Testis (tissue), 3 donors: ENCODE data around the gene TRAF6. TPM values are rescaled to one million over a fixed set of nuclear protein-coding genes. Genes with fewer than 3 reads are reported as not detected.

Experiments used
- DNase-seq: peaks from one replicate; pipeline ENCODE4 v3.0.0-alpha.2; 2019
- H3K27ac ChIP-seq, 2 donors: fragments of 200-600 bp; sonication (generic); one replicate each; pipeline ENCODE4 v1.5.1; 2019
- H3K27me3 ChIP-seq: fragments of 200-600 bp; sonication (generic); one replicate; pipeline ENCODE4 v1.5.1; 2019
- H3K36me3 ChIP-seq: fragments of 200-600 bp; sonication (generic); one replicate; pipeline ENCODE4 v1.5.1; 2017; ENCODE audit warnings: low read depth; ENCODE audit errors: missing control alignments
- H3K4me1 ChIP-seq: fragments of 200-600 bp; sonication (generic); one replicate; pipeline ENCODE4 v1.5.1; 2019
- H3K4me3 ChIP-seq, 2 donors: fragments of 200-600 bp; sonication (generic); one replicate each; pipeline ENCODE4 v1.5.1; 2017 to 2019
- H3K9me3 ChIP-seq: fragments of 200-600 bp; sonication (generic); one replicate; pipeline ENCODE4 v1.5.1; 2017
- POLR2A ChIP-seq: fragments of 450-650 bp; IDR thresholded peaks from one replicate; pipeline ENCODE4 v1.6.1; 2017; ENCODE audit warnings: antibody characterized with exemption, mild to moderate bottlenecking, moderate library complexity
- WGBS, 2 donors: methylation state at CpG; one replicate each; pipeline ENCODE4 v1.1.5; 2018; 5-methylcytosine and 5-hydroxymethylcytosine counted together
- intact Hi-C: fragments of 100-400 bp; cut with DNase I; formaldehyde crosslinking; loops from one replicate; pipeline ENCODE4 v1.15.1; 2023; ENCODE audit warnings: low total_unique reads
- polyA plus RNA-seq: library from polyadenylated mRNA; stranded (reverse); fragments of 350-450 nt; fragmentation: Illumina TruSeq; extraction: RNeasy Lipid Tissue Mini Kit (QIAGEN cat#74804); gene quantifications from one replicate; pipeline ENCODE4 v1.2.3, GENCODE V29; 2014; ENCODE audit warnings: low read depth, low replicate concordance; ENCODE audit not compliant: insufficient read depth
- small RNA-seq, 2 donors: library from RNA; depleted of rRNA; stranded (forward); fragments of <200 nt; gene quantifications; one replicate each; pipeline ENCODE3, GENCODE V24; 2016
- total RNA-seq, 2 donors: library from RNA; depleted of rRNA; stranded (reverse); fragments of >200 nt; gene quantifications; one replicate each; pipeline ENCODE4 v1.2.3, GENCODE V29; 2016
- TF ChIP-seq, protein P1 (sequence below), 3 experiments: fragments of 450-650 bp in 2 of 3; fragments of 200-600 bp in 1 of 3; sonication (generic) in 1 of 3; IDR thresholded peaks; one replicate each; pipeline ENCODE4 v1.5.1; 2016 to 2019; ENCODE audit warnings: antibody characterized with exemption in 3 of 3, mild to moderate bottlenecking in 2 of 3, moderate library complexity in 1 of 3

TRAF6 gene
- total and polyA plus RNA-seq, 3 donors from 2014 or later: 18.8 to 26.4 (median 24.0) TPM

DNA sequence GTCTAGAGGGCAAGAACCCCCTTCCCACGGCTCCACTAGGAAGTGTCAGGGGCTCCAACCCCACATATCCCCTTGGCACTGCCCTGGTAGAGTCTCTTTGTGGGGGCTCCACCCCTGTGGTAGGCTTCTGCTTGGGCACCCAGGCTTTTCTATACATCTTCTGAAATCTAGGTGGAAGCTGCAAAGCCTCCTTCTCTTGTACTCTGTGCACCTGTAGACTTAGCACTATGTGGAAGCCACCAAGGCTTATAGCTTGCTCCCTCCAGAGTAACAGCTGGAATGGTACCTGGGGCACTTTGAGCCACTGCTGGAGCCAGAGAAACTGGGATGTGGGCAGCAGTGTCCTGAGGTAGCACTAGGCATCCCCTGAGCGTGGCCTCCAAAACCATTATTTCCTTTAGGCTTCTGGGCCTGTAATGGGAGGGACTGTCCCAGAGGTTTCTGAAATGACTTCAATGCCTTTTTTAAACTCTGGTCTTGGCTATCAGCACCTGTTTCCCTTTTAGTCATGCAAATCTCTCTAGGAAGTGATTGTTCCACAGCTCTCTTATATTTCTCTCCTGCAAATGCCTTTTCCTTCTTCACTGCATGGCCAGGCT lies 68.4 kb downstream of the TRAF6 start:
- intact Hi-C loops: no loop called here
- no peak overlapping the region for H3K4me3 ChIP-seq
- 90 to 94% methylated on average over 2 of the region's 2 CpGs for WGBS, 2 donors
- no peaks in the 10 kb centered on the region for H3K4me1 ChIP-seq
- no peaks in the 10 kb centered on the region for H3K9me3 ChIP-seq
- H3K36me3 ChIP-seq: no peaks in the 10 kb centered on the region
- DNase-seq: no peak
- TF ChIP-seq, protein P1, sequence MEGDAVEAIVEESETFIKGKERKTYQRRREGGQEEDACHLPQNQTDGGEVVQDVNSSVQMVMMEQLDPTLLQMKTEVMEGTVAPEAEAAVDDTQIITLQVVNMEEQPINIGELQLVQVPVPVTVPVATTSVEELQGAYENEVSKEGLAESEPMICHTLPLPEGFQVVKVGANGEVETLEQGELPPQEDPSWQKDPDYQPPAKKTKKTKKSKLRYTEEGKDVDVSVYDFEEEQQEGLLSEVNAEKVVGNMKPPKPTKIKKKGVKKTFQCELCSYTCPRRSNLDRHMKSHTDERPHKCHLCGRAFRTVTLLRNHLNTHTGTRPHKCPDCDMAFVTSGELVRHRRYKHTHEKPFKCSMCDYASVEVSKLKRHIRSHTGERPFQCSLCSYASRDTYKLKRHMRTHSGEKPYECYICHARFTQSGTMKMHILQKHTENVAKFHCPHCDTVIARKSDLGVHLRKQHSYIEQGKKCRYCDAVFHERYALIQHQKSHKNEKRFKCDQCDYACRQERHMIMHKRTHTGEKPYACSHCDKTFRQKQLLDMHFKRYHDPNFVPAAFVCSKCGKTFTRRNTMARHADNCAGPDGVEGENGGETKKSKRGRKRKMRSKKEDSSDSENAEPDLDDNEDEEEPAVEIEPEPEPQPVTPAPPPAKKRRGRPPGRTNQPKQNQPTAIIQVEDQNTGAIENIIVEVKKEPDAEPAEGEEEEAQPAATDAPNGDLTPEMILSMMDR (IDR thresholded peaks at IDR 0.05): no peak
- TF ChIP-seq POLR2A: no peak
- no peak overlapping the region for H3K27ac ChIP-seq
- H3K27me3 ChIP-seq: no peaks in the 10 kb centered on the region

GRCh38 chr11:36438126-36438525 lies 71.9 kb downstream of the TRAF6 start:
- Histone ChIP-seq H3K27ac (no peak overlapping the region), H3K27me3 (no peaks in the 10 kb centered on the region), H3K9me3 (no peaks in the 10 kb centered on the region), H3K36me3 (no peaks in the 10 kb centered on the region), H3K4me3 (no peak overlapping the region), H3K4me1 (no peaks in the 10 kb centered on the region)
- WGBS, 2 donors: 87 to 95% methylated on average over 5 of the region's 5 CpGs
- no peak for DNase-seq
- intact Hi-C loops: no loop called here
- TF ChIP-seq POLR2A: no peak

DNA sequence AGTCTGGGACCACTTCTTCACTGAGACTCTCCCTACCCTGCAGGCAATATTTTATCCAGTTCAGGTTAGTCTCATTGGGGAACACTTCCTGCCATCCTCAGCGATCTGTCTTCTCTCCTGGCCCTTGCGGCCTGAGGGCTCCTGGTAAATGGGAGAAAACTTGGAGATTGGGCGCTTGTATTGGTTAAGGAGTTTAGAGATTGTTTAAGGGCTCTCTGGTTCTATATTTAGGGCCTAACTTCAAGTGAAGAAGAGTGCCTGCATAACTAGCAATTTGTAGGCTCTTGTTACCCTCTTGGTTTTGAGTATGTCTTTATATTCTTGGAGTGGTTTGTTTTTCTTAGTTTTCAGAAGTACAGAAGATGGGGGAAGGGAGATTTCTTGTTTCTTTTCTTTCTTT lies 72.7 kb downstream of the TRAF6 start:
- H3K27ac ChIP-seq: no peak overlapping the region
- intact Hi-C loops: no loop called here
- DNase-seq: no peak
- H3K4me3 ChIP-seq: no peak overlapping the region
- H3K27me3 ChIP-seq: no peaks in the 10 kb centered on the region
- 93 to 99% methylated on average over 3 of the region's 3 CpGs for WGBS, 2 donors
- H3K9me3 ChIP-seq: no peaks in the 10 kb centered on the region
- H3K4me1 ChIP-seq: no peaks in the 10 kb centered on the region
- TF ChIP-seq, protein P1 (IDR thresholded peaks at IDR 0.05): no peak
- TF ChIP-seq POLR2A: no peak
- no peaks in the 10 kb centered on the region for H3K36me3 ChIP-seq

Small RNA genes within 50 kb of the gene (small RNA-seq; reads per million reads assigned to genes)
- gene AC061999.1: 0 reads per million in 2 donors

Other genes starting within 250 kb of the TRAF6 start
- gene COMMD9, start 220.8 kb downstream of the TRAF6 start, total RNA-seq: 10 to 100 TPM; 42.7 to 58.2 TPM
- 73.9 TPM for gene COMMD9, start 220.8 kb downstream of the TRAF6 start, polyA plus RNA-seq
- gene PRR5L, start 214.0 kb downstream of the TRAF6 start, total RNA-seq: 10 to 100 TPM; 14.7 to 15.4 TPM
- gene PRR5L, start 214.0 kb downstream of the TRAF6 start, polyA plus RNA-seq: 8.1 TPM
- 1 to 10 TPM; 1.5 to 3.5 TPM for gene RAG1, start 57.7 kb upstream of the TRAF6 start, total RNA-seq
- gene RAG1, start 57.7 kb upstream of the TRAF6 start, polyA plus RNA-seq: 1.4 TPM
- gene IFTAP, start 84.2 kb upstream of the TRAF6 start, total RNA-seq: 10 to 100 TPM; 42.1 to 42.4 TPM
- 105 TPM for gene IFTAP, start 84.2 kb upstream of the TRAF6 start, polyA plus RNA-seq
- gene RAG2, start 88.0 kb upstream of the TRAF6 start, total RNA-seq: under 1 TPM; 0.25 to 0.94 TPM
- gene RAG2, start 88.0 kb upstream of the TRAF6 start, polyA plus RNA-seq: 2.9 TPM